GM21825 (cell line): ENCODE data around the gene HMX1.

Source experiments
- ATAC-seq: cut with Tn5 transposase; IDR thresholded peaks from one replicate; pipeline ENCODE4 v1.9.1; 2021; ENCODE audit warnings: mild to moderate bottlenecking, moderate library complexity; ENCODE audit not compliant: unreplicated experiment

HMX1 gene

GRCh38 chr4:8869002-8869897, 2.4 kb downstream of the HMX1 start:
- ATAC-seq: no peak

- no peak for ATAC-seq
Observed at GRCh38 chr4:8868321-8869001, 3.2 kb downstream of the HMX1 start.

- ATAC-seq: no peak
Observed at GRCh38 chr4:8867624-8868320, 3.9 kb downstream of the HMX1 start.

GRCh38 chr4:8866828-8867623, 4.6 kb downstream of the HMX1 start:
- ATAC-seq: no peak

- no peak for ATAC-seq
Observed at GRCh38 chr4:8866421-8866820, 5.2 kb downstream of the HMX1 start.

- ATAC-seq: no peak
Observed at GRCh38 chr4:8865681-8866310, 5.8 kb downstream of the HMX1 start.

- no peak for ATAC-seq
Observed at GRCh38 chr4:8864912-8865680, 6.5 kb downstream of the HMX1 start.

- ATAC-seq: no peak
Observed at GRCh38 chr4:8863686-8864682, 7.7 kb downstream of the HMX1 start.

- ATAC-seq: no peak
Observed at GRCh38 chr4:8862800-8863685, 8.6 kb downstream of the HMX1 start.

- ATAC-seq: no peak
Observed at GRCh38 chr4:8862334-8862733, 9.3 kb downstream of the HMX1 start.

GRCh38 chr4:8861576-8862295, 9.9 kb downstream of the HMX1 start:
- ATAC-seq: no peak

- ATAC-seq: no peak
Observed at GRCh38 chr4:8860892-8861575, 10.6 kb downstream of the HMX1 start.

- no peak for ATAC-seq
Observed at GRCh38 chr4:8860096-8860891, 11.3 kb downstream of the HMX1 start.

GRCh38 chr4:8859550-8860095, 12.0 kb downstream of the HMX1 start:
- ATAC-seq: no peak

- ATAC-seq: no peak
Observed at GRCh38 chr4:8858701-8859210, 12.9 kb downstream of the HMX1 start.
